NCI-H1417 treated with DMSO at 0.1 percent for 48 hours (cell line): Measurements from ENCODE around the gene PBX3.
A peak's percentile ranks its signal among the peaks of the same experiment; 100 is the strongest.
"Not testable (repeated sequence)": the region's sequence is repeated elsewhere in the genome, so short reads cannot be mapped to it uniquely, and the experiment has no call there.

Experiments used
- DNase-seq: peaks from one replicate; lab custom pipeline; 2025; lab: John Stamatoyannopoulos, UW

PBX3 gene

GRCh38 chr9:125823874-125824406 lies 76.8 kb downstream of the PBX3 start:
- DNase-seq = not testable (repeated sequence)

DNA sequence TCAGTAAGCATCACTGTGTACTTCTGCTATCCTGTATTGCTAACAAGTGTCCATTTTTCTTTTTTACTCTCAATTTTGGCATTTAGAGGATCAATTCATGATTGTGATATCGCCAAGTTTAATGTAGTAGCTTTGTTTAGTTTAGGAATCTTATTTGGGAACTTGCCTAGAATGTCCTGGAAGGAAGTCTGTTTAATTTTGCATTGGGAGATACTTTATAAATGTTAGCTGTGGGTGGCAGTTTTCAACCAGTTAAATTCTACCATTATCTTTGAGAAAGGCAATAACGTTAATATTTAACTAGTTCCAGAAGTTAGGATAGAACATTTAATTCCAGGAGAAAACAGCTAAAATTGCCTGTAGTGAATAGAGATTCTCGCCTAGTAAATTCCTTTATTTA lies 78.6 kb downstream of the PBX3 start:
- no peak for DNase-seq

GRCh38 chr9:125826850-125827249 lies 79.7 kb downstream of the PBX3 start:
- DNase-seq = no peak

GRCh38 chr9:125829743-125830142 lies 82.6 kb downstream of the PBX3 start:
- DNase-seq = no peak

GRCh38 chr9:125831054-125831453 lies 83.9 kb downstream of the PBX3 start:
- DNase-seq = no peak

GRCh38 chr9:125831616-125832015 lies 84.4 kb downstream of the PBX3 start:
- no peak for DNase-seq

DNA sequence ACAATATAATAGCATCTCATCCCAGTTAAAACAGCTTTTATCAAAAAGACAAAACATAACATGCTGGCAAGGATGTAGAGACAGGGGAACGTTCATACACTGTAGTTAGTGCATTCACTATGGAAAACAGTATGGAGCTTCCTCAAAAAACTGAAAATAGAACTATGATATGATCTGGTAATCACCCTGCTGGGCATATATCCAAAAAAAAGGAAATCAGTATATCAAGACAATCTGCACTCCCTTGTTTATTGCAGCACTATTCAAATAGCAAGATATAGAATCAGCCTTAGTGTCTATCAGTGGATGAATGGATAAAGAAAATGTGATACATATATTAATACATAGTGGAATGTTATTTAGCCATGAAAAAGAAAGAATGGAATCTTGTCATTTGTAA lies 88.5 kb downstream of the PBX3 start:
- no peak for DNase-seq

- no peak for DNase-seq
Measured at GRCh38 chr9:125839317-125839716, 92.1 kb downstream of the PBX3 start.

GRCh38 chr9:125841444-125841843 lies 94.3 kb downstream of the PBX3 start:
- DNase-seq = no peak

DNA sequence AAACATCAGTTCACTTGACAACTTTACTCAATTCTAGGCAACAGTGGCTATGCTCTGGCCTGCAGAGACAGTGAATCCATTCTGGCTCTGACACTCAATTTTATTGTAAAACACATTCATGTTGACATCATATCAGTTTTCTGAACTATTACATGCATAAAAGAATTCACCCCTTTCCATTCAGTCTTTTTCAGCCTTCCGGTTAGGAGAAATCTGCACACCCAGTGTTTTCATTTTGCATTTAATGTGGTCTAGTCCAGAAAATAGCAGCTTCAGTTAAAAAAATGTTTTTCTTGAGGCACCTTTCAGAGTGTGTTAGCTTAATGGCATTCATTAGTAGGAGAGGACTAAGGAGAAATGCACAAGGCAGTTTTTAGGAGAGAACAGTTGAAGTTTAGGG lies 95.1 kb downstream of the PBX3 start:
- no peak for DNase-seq

GRCh38 chr9:125843646-125844045 lies 96.5 kb downstream of the PBX3 start:
- DNase-seq = peak; percentile 87

DNA sequence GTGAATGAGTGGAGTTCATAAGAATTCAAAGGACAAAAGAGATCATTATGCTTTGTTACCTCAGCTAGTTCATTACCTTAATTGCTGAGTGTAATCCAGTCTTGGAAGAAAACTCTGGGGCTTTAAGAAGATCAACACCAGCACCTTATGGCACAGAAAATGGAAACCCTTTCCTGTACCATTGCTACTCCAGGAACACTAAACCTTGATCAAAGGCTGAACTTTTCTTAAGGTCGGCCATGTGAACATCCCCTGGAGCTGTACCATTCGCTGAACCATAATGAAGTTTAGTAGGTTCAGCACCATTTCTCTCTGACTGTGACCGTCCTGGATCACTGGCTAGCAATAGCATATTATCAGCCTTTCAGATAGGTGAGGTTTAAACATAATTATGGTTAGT lies 97.4 kb downstream of the PBX3 start:
- DNase-seq = no peak

DNA sequence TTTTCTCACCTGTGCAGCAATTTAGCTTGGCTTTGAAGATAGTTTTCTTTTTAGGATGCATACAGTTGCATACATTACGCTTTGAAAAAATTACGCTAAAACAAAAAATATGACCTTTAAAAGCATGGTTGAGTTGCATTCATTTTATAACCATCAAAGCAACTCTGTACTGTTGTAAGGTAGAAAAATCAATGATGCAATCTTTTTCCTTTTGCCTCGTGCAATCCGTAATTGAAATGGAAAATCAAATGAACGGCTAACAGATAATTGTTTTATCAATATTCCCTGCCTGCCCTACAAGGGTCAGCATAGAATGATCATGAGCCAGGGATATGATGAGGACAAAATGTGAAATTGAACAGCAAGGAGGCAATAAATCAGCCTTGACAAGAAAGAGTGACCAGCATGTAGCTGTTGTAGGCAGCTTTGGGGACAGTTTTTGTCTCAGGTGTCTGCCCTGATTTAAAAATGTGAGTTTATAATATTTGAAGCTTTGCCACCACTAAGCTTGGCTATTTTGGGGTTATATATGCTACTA lies 98.2 kb downstream of the PBX3 start:
- DNase-seq = no peak

GRCh38 chr9:125847735-125848134 lies 100.6 kb downstream of the PBX3 start:
- DNase-seq = no peak

DNA sequence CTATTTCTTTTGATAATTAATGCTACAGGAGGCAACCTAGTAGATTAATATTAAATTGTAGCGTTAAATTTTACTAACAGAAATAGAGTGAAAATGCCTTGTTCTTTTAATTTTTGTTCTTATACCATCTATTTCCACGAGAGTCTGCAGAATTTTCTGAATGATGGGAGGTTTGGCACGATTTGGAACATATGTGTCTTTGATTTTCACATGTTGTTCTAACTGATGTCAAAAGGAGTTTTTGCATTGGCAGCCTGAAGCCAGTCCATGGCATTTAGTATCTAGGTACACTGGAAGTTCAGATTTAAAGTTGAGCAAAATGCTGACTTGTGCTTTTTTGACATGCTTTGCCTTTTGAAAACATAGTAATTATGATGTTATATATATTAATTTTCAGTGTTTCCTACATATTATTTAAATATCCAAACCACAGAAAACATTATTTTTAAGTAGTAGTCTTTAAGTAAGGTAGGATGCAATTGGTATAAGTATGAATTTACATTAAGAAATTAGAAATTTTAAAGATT lies 103.0 kb downstream of the PBX3 start:
- DNase-seq = no peak

- DNase-seq = no peak
Measured at GRCh38 chr9:125850763-125851162, 103.6 kb downstream of the PBX3 start.

DNA sequence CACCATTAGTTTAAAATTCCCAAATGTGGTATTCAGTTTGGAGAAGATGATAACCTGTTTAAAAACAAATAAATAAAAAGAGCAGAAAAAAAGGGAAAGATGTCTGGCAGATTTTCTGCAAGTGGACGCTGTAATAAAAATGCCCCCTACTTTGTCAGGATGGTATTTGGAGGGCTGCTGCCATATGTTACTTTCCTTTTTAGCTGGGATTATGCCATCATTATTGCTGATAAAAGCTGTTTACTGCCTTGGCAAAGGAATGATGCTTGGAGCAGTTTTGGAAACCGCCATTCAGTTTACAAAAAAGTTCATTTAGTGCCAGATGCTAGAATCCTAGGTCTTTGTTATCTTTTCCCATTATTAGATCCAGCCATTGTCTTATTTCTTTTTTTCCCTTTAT lies 104.8 kb downstream of the PBX3 start:
- no peak for DNase-seq

DNA sequence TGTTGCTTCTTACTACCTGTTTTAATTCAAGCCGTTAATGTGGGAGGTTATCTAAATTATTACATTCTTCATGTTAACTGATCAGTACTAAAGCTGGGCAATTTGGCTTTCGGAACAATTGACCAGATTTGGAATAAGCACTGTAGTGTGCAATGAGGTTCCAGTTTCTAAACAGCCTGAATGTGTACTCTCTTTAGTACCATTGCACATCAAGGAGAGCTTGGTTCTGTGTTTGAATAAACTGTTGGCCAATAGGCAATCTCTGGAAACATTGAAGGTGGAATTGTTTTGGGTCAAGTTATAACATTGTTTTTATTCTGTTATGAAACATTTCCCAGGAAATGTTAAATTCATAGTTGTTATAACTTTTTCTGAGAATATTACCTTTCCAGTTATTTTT lies 105.2 kb downstream of the PBX3 start:
- DNase-seq = no peak

DNA sequence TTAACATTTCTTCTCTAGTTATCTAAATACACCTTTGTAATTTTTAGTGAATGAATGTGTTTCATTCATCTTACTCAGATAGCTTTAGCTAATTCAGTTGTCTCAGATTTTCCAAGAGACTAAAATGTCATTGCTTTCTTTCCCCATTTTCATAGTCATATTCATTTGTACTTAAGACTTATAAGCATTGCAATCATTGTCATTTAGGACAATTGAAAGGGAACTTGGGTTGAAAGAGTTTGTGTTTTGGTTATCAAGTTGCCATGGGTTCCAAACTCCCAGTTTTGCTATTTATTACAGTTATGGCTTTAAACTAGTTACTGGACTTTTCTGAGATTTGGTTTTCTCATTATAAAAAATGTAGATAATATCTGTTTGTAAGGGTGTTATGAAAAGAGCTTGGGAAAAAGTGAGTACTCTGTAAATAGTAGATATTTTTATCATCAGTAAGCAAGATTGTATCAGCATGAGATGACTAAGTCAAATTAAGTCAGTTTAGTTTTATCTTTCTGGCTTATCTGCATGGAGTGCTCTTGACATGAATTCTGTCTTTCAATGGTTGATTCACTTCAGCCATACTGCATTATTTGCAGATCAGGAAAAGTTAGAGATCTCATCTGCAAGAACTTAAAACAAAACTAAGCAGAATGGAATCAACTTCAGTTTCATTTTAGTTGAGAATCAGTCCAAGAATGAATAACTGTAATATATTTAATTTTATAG lies 107.5 kb downstream of the PBX3 start:
- no peak for DNase-seq

DNA sequence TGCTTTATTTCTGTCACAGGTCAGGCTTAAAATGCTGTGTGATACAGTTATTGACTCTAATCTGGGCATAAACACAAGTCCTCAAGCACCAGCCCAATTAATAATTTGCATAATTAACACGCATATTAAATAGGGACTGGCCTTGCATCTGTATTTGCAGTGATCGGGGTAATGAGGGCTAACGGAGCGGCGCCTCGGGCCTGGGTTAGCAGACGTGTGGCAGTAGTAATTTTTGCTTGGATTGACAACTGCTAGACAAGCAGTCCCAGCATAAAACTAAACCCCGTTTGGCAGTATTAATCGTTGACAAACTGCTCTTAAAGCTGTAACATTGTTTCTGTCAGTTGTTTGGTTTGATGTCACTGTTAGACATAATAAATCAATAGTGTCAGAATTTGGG lies 109.2 kb downstream of the PBX3 start:
- DNase-seq = no peak

DNA sequence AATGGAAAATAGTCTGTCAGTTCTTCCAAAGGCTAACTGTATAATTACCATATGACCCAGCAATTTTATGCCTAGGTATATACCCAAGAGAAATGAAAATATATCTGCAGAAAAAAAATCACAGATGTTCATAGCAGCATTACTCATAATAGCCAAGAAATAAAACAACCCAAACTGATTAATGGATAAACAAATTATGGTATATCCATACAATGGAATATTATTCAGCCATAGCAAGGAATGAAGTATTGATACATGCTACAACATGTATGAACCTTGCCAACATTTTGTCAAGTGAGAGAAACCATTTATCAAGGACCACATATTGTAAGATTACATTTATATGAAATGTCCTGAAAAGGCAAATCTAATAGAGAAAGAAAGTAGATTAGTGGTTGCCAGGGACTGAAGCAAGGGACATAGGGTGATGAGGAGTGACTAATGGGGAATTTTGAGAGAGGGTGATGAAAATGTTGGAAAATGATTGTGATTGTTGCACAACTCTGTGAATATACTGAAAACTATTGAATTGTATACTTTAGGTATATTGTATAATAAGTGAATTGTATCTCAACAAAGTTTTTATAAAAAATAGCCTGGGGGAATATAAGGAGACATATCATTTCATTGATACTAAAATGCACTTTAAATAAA lies 114.4 kb downstream of the PBX3 start:
- no peak for DNase-seq

DNA sequence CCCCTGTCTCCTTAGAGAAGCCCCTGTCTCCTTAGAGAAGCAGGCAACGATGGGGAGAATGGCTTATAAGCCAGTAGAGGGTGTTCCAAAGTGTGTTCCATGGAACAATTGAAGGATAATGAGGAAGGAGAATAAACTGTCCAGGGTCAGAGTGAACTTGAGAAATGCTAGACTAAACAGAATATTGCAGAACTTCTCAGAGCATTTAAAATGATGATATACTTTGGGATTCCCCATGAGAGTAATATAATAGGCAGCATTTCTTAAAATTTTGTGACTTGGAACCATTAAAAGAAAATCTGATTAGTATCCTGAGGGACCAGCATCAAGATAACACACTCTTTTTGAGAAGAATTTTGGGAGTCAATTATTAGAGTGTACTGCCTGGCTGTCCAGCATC lies 116.8 kb downstream of the PBX3 start:
- no peak for DNase-seq

DNA sequence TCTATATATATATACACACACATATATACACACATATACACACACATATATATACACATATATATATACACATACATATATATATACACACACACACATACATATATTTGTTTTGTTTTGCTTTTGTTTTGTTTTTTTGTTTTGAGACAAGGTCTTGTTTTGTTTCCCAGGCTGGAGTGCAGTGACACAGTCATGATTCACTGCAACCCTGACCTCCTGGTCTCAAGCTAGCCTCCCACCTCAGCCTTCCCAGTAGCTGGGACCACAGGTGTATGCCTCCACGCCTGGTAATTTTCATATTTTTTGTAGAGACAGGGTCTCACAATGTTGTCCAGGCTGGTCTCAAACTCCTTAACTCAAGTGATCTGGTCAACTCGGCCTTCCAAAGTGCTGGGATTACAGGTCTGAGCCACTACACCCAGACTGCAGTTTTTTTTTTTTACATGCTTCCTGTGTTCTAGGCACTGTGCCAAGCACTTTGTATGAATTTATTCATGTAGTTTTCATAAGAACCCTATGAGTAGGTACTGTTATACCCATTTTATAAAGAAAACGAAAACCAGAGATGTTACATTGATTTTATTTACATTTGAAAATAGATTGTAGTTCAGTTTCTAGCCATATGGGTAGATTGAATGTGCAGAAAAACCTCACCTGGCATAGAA lies 120.7 kb downstream of the PBX3 start:
- no peak for DNase-seq
